SK-N-SH treated with all-trans-retinoic acid at 6 μM for 48 hours (cell line): ENCODE results near the gene ATRNL1.

Experiments
- ARNTL ChIP-seq: fragments of 450-650 bp; formaldehyde crosslinking; IDR thresholded peaks from 2 replicates; pipeline ENCODE4 v1.5.0; 2020; ENCODE audit warnings: low read depth, mild to moderate bottlenecking, moderate library complexity, borderline replicate concordance
- CSDC2 ChIP-seq: fragments of 250-450 bp; sonication (Bioruptor Pico); IDR thresholded peaks from 2 replicates; pipeline ENCODE4 v1.5.0; 2020; ENCODE audit warnings: mild to moderate bottlenecking, moderate library complexity
- GLIS3 ChIP-seq: fragments of 250-450 bp; sonication (Bioruptor Pico); IDR thresholded peaks from 2 replicates; pipeline ENCODE4 v1.5.0; 2020; ENCODE audit warnings: mild to moderate bottlenecking, moderate library complexity
- RARB ChIP-seq: fragments of 250-450 bp; sonication (Bioruptor Pico); IDR thresholded peaks from 2 replicates; pipeline ENCODE4 v1.8.0; 2021; ENCODE audit warnings: mild to moderate bottlenecking, moderate library complexity
- TOX ChIP-seq: fragments of 250-450 bp; sonication (Bioruptor Pico); IDR thresholded peaks from 2 replicates; pipeline ENCODE4 v1.8.0; 2021; ENCODE audit warnings: mild to moderate bottlenecking, moderate library complexity, borderline replicate concordance
- ZFP30 ChIP-seq: fragments of 450-650 bp; formaldehyde crosslinking; IDR thresholded peaks from 2 replicates; pipeline ENCODE4 v1.5.0; 2022; ENCODE audit warnings: mild to moderate bottlenecking, moderate library complexity
- ZNF565 ChIP-seq: fragments of 450-650 bp; formaldehyde crosslinking; conservative IDR thresholded peaks from 2 replicates; pipeline ENCODE4 v1.5.0; 2020; ENCODE audit warnings: low read depth, mild to moderate bottlenecking, moderate library complexity
- ZNF8 ChIP-seq: fragments of 450-650 bp; formaldehyde crosslinking; IDR thresholded peaks from 2 replicates; pipeline ENCODE4 v1.5.0; 2020; ENCODE audit warnings: mild to moderate bottlenecking, moderate library complexity
- TF ChIP-seq, protein P1 (sequence below): fragments of 250-450 bp; sonication (Bioruptor Pico); IDR thresholded peaks from 2 replicates; pipeline ENCODE4 v1.8.0; 2020; ENCODE audit warnings: mild to moderate bottlenecking, moderate library complexity, borderline replicate concordance
- TF ChIP-seq, protein P2 (sequence below): fragments of 250-450 bp; sonication (Bioruptor Pico); IDR thresholded peaks from 2 replicates; pipeline ENCODE4 v1.5.1; 2020; ENCODE audit warnings: low read depth, mild to moderate bottlenecking, moderate library complexity
- TF ChIP-seq, protein P3 (sequence below): fragments of 250-450 bp; sonication (Bioruptor Pico); IDR thresholded peaks from 2 replicates; pipeline ENCODE4 v1.5.1; 2021; ENCODE audit warnings: mild to moderate bottlenecking, moderate library complexity

DNA sequence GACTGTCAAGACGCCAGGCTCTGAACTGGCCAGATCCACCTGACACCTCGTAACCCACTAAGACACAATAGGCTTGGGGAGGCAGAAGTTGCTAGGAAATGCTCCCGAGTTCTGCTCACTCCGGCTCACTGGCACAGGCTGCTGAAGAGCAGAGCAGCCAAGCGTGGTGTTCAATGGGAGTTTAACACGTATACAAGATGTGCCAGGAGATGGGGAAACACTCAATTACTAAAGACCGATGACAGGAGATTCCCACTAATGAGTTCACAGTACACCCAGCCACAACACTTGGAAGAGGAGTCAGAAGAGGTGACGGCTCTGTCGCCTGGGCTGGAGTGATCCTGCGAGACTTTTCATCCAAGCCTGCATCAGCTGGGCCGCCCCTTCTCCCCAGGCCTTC, 876.4 kb downstream of the ATRNL1 start:
- TF ChIP-seq CSDC2 (CRISPR knock-in tag), result no peak
- no peak for TF ChIP-seq RARB
- TF ChIP-seq ARNTL (CRISPR knock-in tag), result no peak
- TF ChIP-seq, protein P1, sequence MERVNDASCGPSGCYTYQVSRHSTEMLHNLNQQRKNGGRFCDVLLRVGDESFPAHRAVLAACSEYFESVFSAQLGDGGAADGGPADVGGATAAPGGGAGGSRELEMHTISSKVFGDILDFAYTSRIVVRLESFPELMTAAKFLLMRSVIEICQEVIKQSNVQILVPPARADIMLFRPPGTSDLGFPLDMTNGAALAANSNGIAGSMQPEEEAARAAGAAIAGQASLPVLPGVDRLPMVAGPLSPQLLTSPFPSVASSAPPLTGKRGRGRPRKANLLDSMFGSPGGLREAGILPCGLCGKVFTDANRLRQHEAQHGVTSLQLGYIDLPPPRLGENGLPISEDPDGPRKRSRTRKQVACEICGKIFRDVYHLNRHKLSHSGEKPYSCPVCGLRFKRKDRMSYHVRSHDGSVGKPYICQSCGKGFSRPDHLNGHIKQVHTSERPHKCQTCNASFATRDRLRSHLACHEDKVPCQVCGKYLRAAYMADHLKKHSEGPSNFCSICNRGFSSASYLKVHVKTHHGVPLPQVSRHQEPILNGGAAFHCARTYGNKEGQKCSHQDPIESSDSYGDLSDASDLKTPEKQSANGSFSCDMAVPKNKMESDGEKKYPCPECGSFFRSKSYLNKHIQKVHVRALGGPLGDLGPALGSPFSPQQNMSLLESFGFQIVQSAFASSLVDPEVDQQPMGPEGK, result no peak
- no peak for TF ChIP-seq GLIS3 (CRISPR knock-in tag)
- no peak for TF ChIP-seq ZNF565 (CRISPR knock-in tag)
- TF ChIP-seq, protein P2, sequence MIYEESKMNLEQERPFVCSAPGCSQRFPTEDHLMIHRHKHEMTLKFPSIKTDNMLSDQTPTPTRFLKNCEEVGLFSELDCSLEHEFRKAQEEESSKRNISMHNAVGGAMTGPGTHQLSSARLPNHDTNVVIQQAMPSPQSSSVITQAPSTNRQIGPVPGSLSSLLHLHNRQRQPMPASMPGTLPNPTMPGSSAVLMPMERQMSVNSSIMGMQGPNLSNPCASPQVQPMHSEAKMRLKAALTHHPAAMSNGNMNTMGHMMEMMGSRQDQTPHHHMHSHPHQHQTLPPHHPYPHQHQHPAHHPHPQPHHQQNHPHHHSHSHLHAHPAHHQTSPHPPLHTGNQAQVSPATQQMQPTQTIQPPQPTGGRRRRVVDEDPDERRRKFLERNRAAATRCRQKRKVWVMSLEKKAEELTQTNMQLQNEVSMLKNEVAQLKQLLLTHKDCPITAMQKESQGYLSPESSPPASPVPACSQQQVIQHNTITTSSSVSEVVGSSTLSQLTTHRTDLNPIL (CRISPR knock-in tag), result no peak
- TF ChIP-seq ZNF8 (CRISPR knock-in tag), result no peak
- no peak for TF ChIP-seq TOX (CRISPR knock-in tag)
- TF ChIP-seq, protein P3, sequence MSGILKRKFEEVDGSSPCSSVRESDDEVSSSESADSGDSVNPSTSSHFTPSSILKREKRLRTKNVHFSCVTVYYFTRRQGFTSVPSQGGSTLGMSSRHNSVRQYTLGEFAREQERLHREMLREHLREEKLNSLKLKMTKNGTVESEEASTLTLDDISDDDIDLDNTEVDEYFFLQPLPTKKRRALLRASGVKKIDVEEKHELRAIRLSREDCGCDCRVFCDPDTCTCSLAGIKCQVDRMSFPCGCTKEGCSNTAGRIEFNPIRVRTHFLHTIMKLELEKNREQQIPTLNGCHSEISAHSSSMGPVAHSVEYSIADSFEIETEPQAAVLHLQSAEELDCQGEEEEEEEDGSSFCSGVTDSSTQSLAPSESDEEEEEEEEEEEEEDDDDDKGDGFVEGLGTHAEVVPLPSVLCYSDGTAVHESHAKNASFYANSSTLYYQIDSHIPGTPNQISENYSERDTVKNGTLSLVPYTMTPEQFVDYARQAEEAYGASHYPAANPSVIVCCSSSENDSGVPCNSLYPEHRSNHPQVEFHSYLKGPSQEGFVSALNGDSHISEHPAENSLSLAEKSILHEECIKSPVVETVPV, result no peak
- TF ChIP-seq ZFP30 (CRISPR knock-in tag), result no peak
